HepG2 (cell line): ENCODE results near the gene C3orf52. TPM values are rescaled to one million over a fixed set of nuclear protein-coding genes. Genes with fewer than 3 reads are reported as not detected.

ENCODE experiments used
- ATAC-seq: fragments of 200-7000 bp; cut with Tn5 transposase; 3 replicates; pipeline ENCODE4 v1.9.1; 2020; ENCODE audit warnings: mild to moderate bottlenecking, moderate library complexity
- BruUV-seq: library from RNA; stranded (reverse); fragments of 400-500 nt; replicated peaks from 2 replicates; lab custom pipeline; 2021; lab: Mats Ljungman, UMichigan
- CTCF ChIA-PET: fragments of 300-600 bp; formaldehyde crosslinking; extraction: SDS; loops from one replicate; lab custom pipeline; 2021; ENCODE audit warnings: low total read pairs, inconsistent platforms, low intra/inter-chr PET ratio; lab: Yijun Ruan, JAX
- POLR2A ChIA-PET: fragments of 350-600 bp; sonication (Branson Sonifier 250); formaldehyde crosslinking; loops from one replicate; lab custom pipeline; 2020; ENCODE audit warnings: antibody characterized with exemption, inconsistent platforms; lab: Yijun Ruan, JAX
- DNase-seq: peaks from one replicate; pipeline ENCODE4 v3.0.0-alpha.2; 2015; ENCODE audit warnings: low spot score
- FAIRE-seq: peaks from 3 replicates; lab custom pipeline; 2011; peaks lifted over from hg19 to GRCh38; lab: Jason Lieb, UNC
- H2AFZ ChIP-seq: one replicate; pipeline ENCODE4 v1.6.1; 2011; ENCODE audit warnings: low read length, inconsistent platforms
- H3K27ac ChIP-seq: fragments of 300-600 bp; 3 replicates; pipeline ENCODE4 v1.8.0; 2011; ENCODE audit warnings: mixed run types, mild to moderate bottlenecking, mixed read lengths, low read length, inconsistent platforms; ENCODE audit not compliant: insufficient read depth; ENCODE audit errors: extremely low read length
- H3K27me3 ChIP-seq, 2 experiments: fragments of 200-600 bp in 1 of 2; 2 replicates in 1 of 2; 3 replicates in 1 of 2; pipeline versions ENCODE4 v1.6.0 to v1.8.0; 2011; ENCODE audit warnings: low read length in 2 of 2, mild to moderate bottlenecking in 2 of 2, moderate library complexity in 2 of 2, inconsistent platforms in 1 of 2; ENCODE audit not compliant: insufficient read depth in 2 of 2, control insufficient read depth in 1 of 2
- H3K36me3 ChIP-seq, 2 experiments: fragments of 200-600 bp in 1 of 2; replicated peaks in 1 of 2; 2 replicates in 1 of 2; 3 replicates in 1 of 2; pipeline versions ENCODE4 v1.5.1 to v1.8.0; 2011; ENCODE audit warnings: low read length in 2 of 2, inconsistent platforms in 1 of 2; ENCODE audit not compliant: insufficient read depth in 2 of 2, control insufficient read depth in 1 of 2
- H3K4me1 ChIP-seq: 2 replicates; pipeline ENCODE4 v1.5.1; 2012; ENCODE audit warnings: low read length, inconsistent platforms; ENCODE audit not compliant: insufficient read depth
- H3K4me2 ChIP-seq: 2 replicates; pipeline ENCODE4 v1.6.0; 2011; ENCODE audit warnings: low read depth, low read length, inconsistent platforms
- H3K4me3 ChIP-seq, 3 experiments: fragments of 200-600 bp in 1 of 3; sonication (generic), shearing (Covaris generic) in 1 of 3; replicated peaks in 1 of 3; 2 replicates each; pipeline ENCODE4 v1.5.1; 2011 to 2016; ENCODE audit warnings: low read length in 3 of 3, inconsistent platforms in 2 of 3, low read depth in 2 of 3, mild to moderate bottlenecking in 2 of 3, control low read depth in 1 of 3, mixed read lengths in 1 of 3; ENCODE audit not compliant: insufficient read depth in 1 of 3
- H3K79me2 ChIP-seq: one replicate; pipeline ENCODE4 v1.6.1; 2011; ENCODE audit warnings: low read length, inconsistent platforms; ENCODE audit not compliant: insufficient read depth
- H3K9ac ChIP-seq: 2 replicates; pipeline ENCODE4 v1.6.0; 2011; ENCODE audit warnings: mild to moderate bottlenecking, low read depth, low read length, inconsistent platforms; ENCODE audit not compliant: insufficient read depth
- H3K9me3 ChIP-seq: 2 replicates; pipeline ENCODE4 v1.5.1; 2012; ENCODE audit warnings: mild to moderate bottlenecking, low read length
- H4K20me1 ChIP-seq: 2 replicates; pipeline ENCODE4 v1.6.0; 2011; ENCODE audit warnings: inconsistent platforms, mild to moderate bottlenecking, low read length, moderate library complexity; ENCODE audit not compliant: insufficient read depth
- FOXA3 ChIP-seq: IDR thresholded peaks from 2 replicates; pipeline ENCODE4 v1.6.1; 2016; ENCODE audit warnings: missing genetic modification reagents, missing compliant biosample characterization
- HOXD1 ChIP-seq: sonication (generic); formaldehyde crosslinking; IDR thresholded peaks from 2 replicates; pipeline ENCODE4 v1.5.0; 2020; ENCODE audit warnings: missing genetic modification reagents
- JDP2 ChIP-seq: sonication (generic); formaldehyde crosslinking; IDR thresholded peaks from 2 replicates; pipeline ENCODE4 v1.8.1; 2022; ENCODE audit warnings: missing genetic modification reagents, borderline replicate concordance
- PBX2 ChIP-seq: IDR thresholded peaks from 2 replicates; pipeline ENCODE4 v1.6.1; 2016; ENCODE audit warnings: control low read depth
- PRMT3 ChIP-seq: sonication (generic); formaldehyde crosslinking; IDR thresholded peaks from 2 replicates; pipeline ENCODE4 v1.8.1; 2022; ENCODE audit warnings: low read depth, mild to moderate bottlenecking, moderate library complexity, missing genetic modification reagents, borderline replicate concordance
- RAD51 ChIP-seq: fragments of 450-650 bp; IDR thresholded peaks from 2 replicates; pipeline ENCODE4 v1.6.1; 2016; ENCODE audit warnings: borderline replicate concordance
- RFX1 ChIP-seq: fragments of 450-650 bp; IDR thresholded peaks from 2 replicates; pipeline ENCODE4 v1.6.1; 2017
- RFX3 ChIP-seq: IDR thresholded peaks from 2 replicates; pipeline ENCODE4 v1.6.1; 2016; ENCODE audit warnings: missing biosample characterization, missing genetic modification reagents
- ZNF615 ChIP-seq: sonication (generic); formaldehyde crosslinking; IDR thresholded peaks from 2 replicates; pipeline ENCODE4 v1.5.0; 2020; ENCODE audit warnings: mild to moderate bottlenecking, missing genetic modification reagents, borderline replicate concordance
- ZNF740 ChIP-seq: sonication (generic); formaldehyde crosslinking; IDR thresholded peaks from 2 replicates; pipeline ENCODE4 v1.4.0; 2020; ENCODE audit warnings: missing genetic modification reagents
- ZNF747 ChIP-seq: sonication (generic); formaldehyde crosslinking; IDR thresholded peaks from 2 replicates; pipeline ENCODE4 v1.8.1; 2023; ENCODE audit warnings: missing genetic modification reagents, mild to moderate bottlenecking, borderline replicate concordance
- ZNF749 ChIP-seq: sonication (generic); formaldehyde crosslinking; IDR thresholded peaks from 2 replicates; pipeline ENCODE4 v1.8.0; 2022; ENCODE audit warnings: mild to moderate bottlenecking, missing genetic modification reagents, moderate library complexity, borderline replicate concordance
- ZNF766 ChIP-seq: sonication (generic); formaldehyde crosslinking; IDR thresholded peaks from 2 replicates; pipeline ENCODE4 v1.5.0; 2020; ENCODE audit warnings: missing genetic modification reagents, borderline replicate concordance
- ZNF781 ChIP-seq: sonication (generic); formaldehyde crosslinking; IDR thresholded peaks from 2 replicates; pipeline ENCODE4 v1.5.1; 2020; ENCODE audit warnings: borderline replicate concordance, mild to moderate bottlenecking, missing genetic modification reagents; ENCODE audit errors: not compliant biosample characterization
- WGBS: methylation state at CpG from one replicate; pipeline ENCODE4 v1.1.6; 2017; ENCODE audit warnings: low lambda C conversion rate; 5-methylcytosine and 5-hydroxymethylcytosine counted together
- in situ Hi-C: cut with HindIII; loops from 2 replicates; pipeline ENCODE4 v1.10.0; 2017; ENCODE audit warnings: low pct_unique_long_range_greater_than_20kb; ENCODE audit not compliant: extremely low pct_ligation_motif_present
- intact Hi-C: fragments of 100-400 bp; cut with micrococcal nuclease; formaldehyde crosslinking; loops from one replicate; pipeline ENCODE4 v1.10.0; 2022; ENCODE audit not compliant: unreplicated experiment
- polyA plus RNA-seq, 8 experiments: library from polyadenylated mRNA; depleted of rRNA in 3 of 8; stranded (reverse) in 7 of 8; unstranded in 1 of 8; fragments of >200 nt; fragmentation: Illumina TruSeq in 4 of 8; extraction: Trizol in 4 of 8; gene quantifications; 2 replicates each; pipeline versions ENCODE4 v1.2.1 to v1.2.3, GENCODE V29; 2011 to 2016; ENCODE audit warnings: low read depth in 4 of 8, missing spikeins in 1 of 8, mixed read lengths in 1 of 8; ENCODE audit not compliant: insufficient read depth in 1 of 8
- total RNA-seq, 5 experiments: library from RNA; depleted of rRNA; stranded (reverse); fragments of >200 nt; fragmentation: Illumina TruSeq; extraction: Trizol; gene quantifications; 2 replicates each; pipeline ENCODE4 v1.2.3, GENCODE V29; 2016; ENCODE audit warnings: low read depth in 1 of 5
- TF ChIP-seq, protein P1 (sequence below): sonication (generic); formaldehyde crosslinking; IDR thresholded peaks from 2 replicates; pipeline ENCODE4 v1.8.1; 2023; ENCODE audit warnings: mild to moderate bottlenecking, missing genetic modification reagents, borderline replicate concordance
- TF ChIP-seq, protein P2 (sequence below): IDR thresholded peaks from 2 replicates; pipeline ENCODE4 v1.6.1; 2016; ENCODE audit warnings: low read depth, borderline replicate concordance

Gene C3orf52
- total and polyA plus RNA-seq, 2 of the 13 experiments (the other 11 are each of a cell fraction or from before 2014, with no cell fraction given) = 0.79 to 1.2 TPM

- DNase-seq = no peak
- no peak overlapping the region for H3K4me3 ChIP-seq
- WGBS = 75% methylated on average over 6 of the region's 6 CpGs
- TF ChIP-seq HOXD1 (CRISPR knock-in tag) (no peak), RAD51 (no peak), PBX2 (CRISPR knock-in tag) (no peak), FOXA3 (CRISPR knock-in tag) (no peak), ZNF747 (no peak)
- TF ChIP-seq, protein P1, sequence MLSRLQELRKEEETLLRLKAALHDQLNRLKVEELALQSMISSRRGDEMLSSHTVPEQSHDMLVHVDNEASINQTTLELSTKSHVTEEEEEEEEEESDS (CRISPR knock-in tag) = no peak
- no peak overlapping the region for H2AFZ ChIP-seq
- H4K20me1 ChIP-seq = no peaks in the 10 kb centered on the region
- POLR2A ChIA-PET = no interaction called here
- no peak overlapping the region for H3K4me2 ChIP-seq
- H3K27me3 ChIP-seq = no peaks in the 10 kb centered on the region
- no peak for FAIRE-seq
- no peak overlapping the region for H3K9ac ChIP-seq
- no TSS peak for BruUV-seq
- in situ Hi-C loops = loop anchor here (10.0 kb wide), 1 partner anchor 420 kb away; no protein-coding TSS in a partner anchor
- intact Hi-C loops = no loop called here
- ATAC-seq = no peak
- no peaks in the 10 kb centered on the region for H3K36me3 ChIP-seq
- H3K9me3 ChIP-seq = no peaks in the 10 kb centered on the region
- H3K79me2 ChIP-seq = no peaks in the 10 kb centered on the region
- CTCF ChIA-PET = no interaction called here
- no peak overlapping the region for H3K27ac ChIP-seq
- H3K4me1 ChIP-seq = no peaks in the 10 kb centered on the region
These were observed 29.1 kb downstream of the C3orf52 start for GRCh38 chr3:112115161-112115739.

- ChIA-PET POLR2A (no interaction called here), CTCF (no interaction called here)
- no peak for DNase-seq
- H3K79me2 ChIP-seq = no peaks in the 10 kb centered on the region
- H4K20me1 ChIP-seq = no peaks in the 10 kb centered on the region
- 45% methylated on average over 6 of the region's 6 CpGs for WGBS
- H3K9ac ChIP-seq = no peak overlapping the region
- intact Hi-C loops (no loop called here), in situ Hi-C loops (loop anchor here (10.0 kb wide), 1 partner anchor 419 kb away; no protein-coding TSS in a partner anchor)
- H3K4me2 ChIP-seq = no peak overlapping the region
- no peak overlapping the region for H3K27ac ChIP-seq
- no peaks in the 10 kb centered on the region for H3K4me1 ChIP-seq
- H3K4me3 ChIP-seq = no peak overlapping the region
- H2AFZ ChIP-seq = no peak overlapping the region
- no peak for FAIRE-seq
- no peaks in the 10 kb centered on the region for H3K9me3 ChIP-seq
- H3K36me3 ChIP-seq = no peaks in the 10 kb centered on the region
- no peak for ATAC-seq
- no peaks in the 10 kb centered on the region for H3K27me3 ChIP-seq
- BruUV-seq = no TSS peak
- TF ChIP-seq RFX1 (no peak), ZNF781 (CRISPR knock-in tag) (no peak), ZNF766 (CRISPR knock-in tag) (no peak), ZNF615 (CRISPR knock-in tag) (no peak), ZNF740 (CRISPR knock-in tag) (no peak), ZNF749 (CRISPR knock-in tag) (no peak), PRMT3 (CRISPR knock-in tag) (no peak), JDP2 (CRISPR knock-in tag) (no peak), RFX3 (CRISPR knock-in tag) (no peak)
- TF ChIP-seq, protein P2, sequence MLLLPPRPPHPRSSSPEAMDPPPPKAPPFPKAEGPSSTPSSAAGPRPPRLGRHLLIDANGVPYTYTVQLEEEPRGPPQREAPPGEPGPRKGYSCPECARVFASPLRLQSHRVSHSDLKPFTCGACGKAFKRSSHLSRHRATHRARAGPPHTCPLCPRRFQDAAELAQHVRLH (CRISPR knock-in tag) = no peak
These were observed 29.7 kb downstream of the C3orf52 start for GRCh38 chr3:112115806-112116383.
